Dendritic cell treated with granulocyte-macrophage colony-stimulating factor and Interleukin-4, amounts not matched to agents 40 ng/mL and 50 ng/mL, for 4 days (primary cell): ENCODE data around the gene PPP1R15B.

Source experiments
- H3K27ac Mint-ChIP-seq: one replicate; pipeline ENCODE4 v1.8.0; 2022; ENCODE audit warnings: mild to moderate bottlenecking, mixed read lengths
- H3K27me3 Mint-ChIP-seq: one replicate; pipeline ENCODE4 v1.8.0; 2022; ENCODE audit warnings: mild to moderate bottlenecking, mixed read lengths
- H3K36me3 Mint-ChIP-seq: one replicate; pipeline ENCODE4 v1.8.0; 2022; ENCODE audit warnings: low read depth, mixed read lengths
- H3K4me1 Mint-ChIP-seq: one replicate; pipeline ENCODE4 v1.8.0; 2022; ENCODE audit warnings: low read depth, mixed read lengths
- H3K4me3 Mint-ChIP-seq: one replicate; pipeline ENCODE4 v1.8.0; 2022; ENCODE audit warnings: mild to moderate bottlenecking, moderate library complexity, mixed read lengths
- H3K9me3 Mint-ChIP-seq: one replicate; pipeline ENCODE4 v1.8.0; 2022; ENCODE audit warnings: mixed read lengths
- intact Hi-C: fragments of 100-400 bp; cut with micrococcal nuclease; formaldehyde crosslinking; loops from one replicate; pipeline ENCODE4 v1.15.0; 2022

The PPP1R15B gene

GRCh38 chr1:204411451-204412204 is at the start of gene PPP1R15B:
Gene PPP1R15B, minus strand, starts transcription at chr1:204411817. Its CDS starts 406 bp downstream, at chr1:204411411.
- Mint-ChIP-seq H3K36me3 (peaks cover 25% of the 10 kb centered on the region), H3K27ac (peak within 1 kb of the TSS; percentile 97), H3K4me3 (peak within 1 kb of the TSS; percentile 99)

DNA sequence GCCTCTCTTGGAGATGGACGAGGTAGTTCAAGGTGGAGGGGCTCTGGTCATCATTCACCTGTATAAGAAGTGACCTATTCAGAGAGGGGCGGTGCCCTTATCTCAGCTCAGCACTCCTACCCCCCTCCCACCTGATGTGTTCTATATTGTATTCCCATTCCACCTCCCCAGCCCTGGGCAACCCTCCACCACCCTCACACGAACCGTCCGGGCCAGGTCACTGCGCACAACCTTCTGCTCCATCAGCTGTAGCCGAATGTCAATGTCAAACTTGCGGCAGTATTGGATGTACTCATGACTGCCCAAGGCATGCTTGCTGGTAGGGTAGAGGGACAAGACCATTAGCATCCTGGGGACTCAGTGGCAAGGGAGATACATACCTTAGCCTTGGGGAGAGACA is 48.7 kb upstream of the PPP1R15B start:
- H3K27ac Mint-ChIP-seq, result no peak overlapping the region

More at GRCh38 chr1:204411451-204412204, at the start of gene PPP1R15B:
- intact Hi-C loops, result loop anchor here (5.0 kb wide), 1 partner anchor 96 kb away; no protein-coding TSS in a partner anchor
- H3K9me3 Mint-ChIP-seq, result no peaks in the 10 kb centered on the region
- H3K27me3 Mint-ChIP-seq, result no peaks in the 10 kb centered on the region
- H3K4me1 Mint-ChIP-seq, result peaks cover 28% of the 10 kb centered on the region

GRCh38 chr1:204459706-204460105 is 48.1 kb upstream of the PPP1R15B start:
- H3K4me1 Mint-ChIP-seq, result peaks cover 28% of the 10 kb centered on the region
- no peaks in the 10 kb centered on the region for H3K9me3 Mint-ChIP-seq
- intact Hi-C loops, result no loop called here
- H3K36me3 Mint-ChIP-seq, result peaks cover 9% of the 10 kb centered on the region
- H3K4me3 Mint-ChIP-seq, result no peak overlapping the region
- peaks cover 2% of the 10 kb centered on the region for H3K27me3 Mint-ChIP-seq
- no peak overlapping the region for H3K27ac Mint-ChIP-seq

More for the DNA sequence above, 48.7 kb upstream of the PPP1R15B start:
- Mint-ChIP-seq H3K4me3 (no peak overlapping the region), H3K27me3 (peaks cover 2% of the 10 kb centered on the region), H3K36me3 (peaks cover 3% of the 10 kb centered on the region), H3K4me1 (peaks cover 35% of the 10 kb centered on the region), H3K9me3 (no peaks in the 10 kb centered on the region)
- intact Hi-C loops, result no loop called here

- Mint-ChIP-seq H3K27ac (no peak overlapping the region), H3K4me3 (no peak overlapping the region), H3K27me3 (peaks cover 2% of the 10 kb centered on the region), H3K4me1 (peaks cover 20% of the 10 kb centered on the region), H3K36me3 (peaks cover 9% of the 10 kb centered on the region), H3K9me3 (no peaks in the 10 kb centered on the region)
- intact Hi-C loops, result no loop called here
Measured at GRCh38 chr1:204457666-204458065, 46.0 kb upstream of the PPP1R15B start.

GRCh38 chr1:204456826-204457442 is 45.3 kb upstream of the PPP1R15B start:
- Mint-ChIP-seq H3K9me3 (no peaks in the 10 kb centered on the region), H3K36me3 (peaks cover 9% of the 10 kb centered on the region), H3K4me3 (no peak overlapping the region), H3K27me3 (peaks cover 2% of the 10 kb centered on the region), H3K4me1 (peaks cover 16% of the 10 kb centered on the region), H3K27ac (no peak overlapping the region)
- intact Hi-C loops, result no loop called here

DNA sequence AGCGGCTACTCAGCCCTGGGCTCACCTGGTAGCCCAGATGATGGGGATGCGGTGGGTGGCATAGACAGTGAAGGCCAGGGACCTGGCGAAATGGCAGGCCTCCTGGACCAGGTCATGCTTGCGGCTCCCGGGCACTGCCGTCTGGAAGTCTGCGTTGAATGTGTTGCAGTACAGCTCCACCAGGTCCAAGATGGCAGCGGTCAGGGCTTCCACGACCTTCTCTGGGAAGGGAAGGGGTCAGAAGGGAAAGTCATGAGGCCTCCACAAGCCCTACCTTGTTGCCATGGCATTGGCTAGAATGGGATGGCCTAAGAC is 44.2 kb upstream of the PPP1R15B start:
- Mint-ChIP-seq H3K4me3 (no peak overlapping the region), H3K4me1 (peaks cover 5% of the 10 kb centered on the region), H3K27me3 (peaks cover 2% of the 10 kb centered on the region), H3K27ac (no peak overlapping the region), H3K9me3 (no peaks in the 10 kb centered on the region), H3K36me3 (peaks cover 9% of the 10 kb centered on the region)
- intact Hi-C loops, result no loop called here

DNA sequence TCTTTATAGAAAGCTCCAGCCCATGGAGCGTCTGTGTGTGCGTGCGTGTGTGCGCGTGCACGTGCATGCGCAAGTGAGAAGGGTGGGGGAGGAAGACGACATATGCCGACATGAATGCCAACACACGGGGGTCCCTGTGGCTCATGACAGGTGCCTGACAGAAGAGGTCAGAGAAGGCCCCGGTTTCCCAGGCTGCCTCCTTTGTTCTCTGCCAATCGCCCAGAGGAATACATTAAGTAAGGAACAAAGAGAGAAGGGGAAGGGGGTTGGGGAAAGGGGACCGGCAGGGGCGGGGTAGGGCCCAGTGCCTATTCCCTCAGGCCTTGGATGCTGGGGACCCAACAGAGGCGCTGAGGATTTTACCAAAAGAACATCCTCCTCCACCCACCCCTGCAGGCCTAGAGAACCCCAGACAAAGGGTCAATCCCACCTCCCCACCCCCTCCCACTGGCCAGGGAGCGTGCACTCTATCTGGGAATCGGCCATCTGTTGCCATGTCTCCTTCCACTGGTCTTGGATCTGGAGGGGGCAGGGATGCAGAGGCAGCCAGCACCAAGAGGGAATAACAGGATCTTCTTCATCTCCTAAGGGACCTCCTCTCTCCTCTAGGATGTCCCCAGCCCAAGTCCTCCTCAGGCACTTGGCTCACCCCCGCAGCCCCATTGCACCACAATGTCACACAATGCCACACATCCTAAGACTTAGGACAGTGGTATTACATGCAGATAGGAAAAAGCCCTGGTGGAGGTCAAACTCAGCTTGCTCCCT is 43.6 kb upstream of the PPP1R15B start:
- intact Hi-C loops, result no loop called here
- H3K27me3 Mint-ChIP-seq, result peaks cover 2% of the 10 kb centered on the region
- H3K4me3 Mint-ChIP-seq, result no peak overlapping the region
- peaks cover 9% of the 10 kb centered on the region for H3K36me3 Mint-ChIP-seq
- H3K4me1 Mint-ChIP-seq, result peaks cover 5% of the 10 kb centered on the region
- no peak overlapping the region for H3K27ac Mint-ChIP-seq
- no peaks in the 10 kb centered on the region for H3K9me3 Mint-ChIP-seq

- intact Hi-C loops, result no loop called here
Measured at GRCh38 chr1:204454476-204454875, 42.9 kb upstream of the PPP1R15B start.

DNA sequence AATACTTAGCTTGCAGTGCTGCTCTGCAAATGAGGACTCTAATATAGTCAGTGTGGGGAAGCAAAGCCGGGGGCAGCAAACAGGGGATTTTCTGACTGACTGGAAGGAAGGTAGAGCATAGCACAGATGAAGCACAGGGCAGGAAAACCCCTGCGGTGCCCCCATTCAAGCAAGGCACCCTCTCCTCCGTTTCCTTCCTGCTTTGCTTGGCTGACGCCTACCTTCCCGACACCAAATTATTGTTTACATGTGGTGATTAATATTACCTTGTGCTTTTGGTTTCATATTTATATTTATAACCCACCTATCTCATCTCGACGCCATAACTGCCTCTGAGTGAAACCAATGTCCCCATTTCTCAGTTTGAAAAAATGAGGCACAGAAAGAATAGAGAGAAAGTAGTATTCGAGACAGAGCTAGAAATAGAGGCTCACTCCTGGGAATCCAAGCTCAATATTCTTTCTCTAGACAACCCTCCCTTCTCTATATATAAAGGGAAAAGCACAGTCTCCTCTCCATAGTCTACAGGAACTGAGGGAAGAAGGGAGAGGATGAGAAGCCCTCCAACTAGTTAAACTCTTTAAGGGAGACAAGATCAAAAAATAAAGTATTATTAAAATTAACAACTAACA is 41.6 kb upstream of the PPP1R15B start:
- H3K27me3 Mint-ChIP-seq, result peaks cover 2% of the 10 kb centered on the region
- H3K9me3 Mint-ChIP-seq, result no peaks in the 10 kb centered on the region
- H3K27ac Mint-ChIP-seq, result no peak overlapping the region
- H3K36me3 Mint-ChIP-seq, result peaks cover 9% of the 10 kb centered on the region
- H3K4me3 Mint-ChIP-seq, result no peak overlapping the region
- peaks cover 16% of the 10 kb centered on the region for H3K4me1 Mint-ChIP-seq
- intact Hi-C loops, result no loop called here

More at GRCh38 chr1:204454476-204454875, 42.9 kb upstream of the PPP1R15B start:
- no peak overlapping the region for H3K4me3 Mint-ChIP-seq
- H3K9me3 Mint-ChIP-seq, result no peaks in the 10 kb centered on the region
- H3K4me1 Mint-ChIP-seq, result peaks cover 5% of the 10 kb centered on the region
- peaks cover 2% of the 10 kb centered on the region for H3K27me3 Mint-ChIP-seq
- H3K27ac Mint-ChIP-seq, result no peak overlapping the region
- H3K36me3 Mint-ChIP-seq, result peaks cover 9% of the 10 kb centered on the region

DNA sequence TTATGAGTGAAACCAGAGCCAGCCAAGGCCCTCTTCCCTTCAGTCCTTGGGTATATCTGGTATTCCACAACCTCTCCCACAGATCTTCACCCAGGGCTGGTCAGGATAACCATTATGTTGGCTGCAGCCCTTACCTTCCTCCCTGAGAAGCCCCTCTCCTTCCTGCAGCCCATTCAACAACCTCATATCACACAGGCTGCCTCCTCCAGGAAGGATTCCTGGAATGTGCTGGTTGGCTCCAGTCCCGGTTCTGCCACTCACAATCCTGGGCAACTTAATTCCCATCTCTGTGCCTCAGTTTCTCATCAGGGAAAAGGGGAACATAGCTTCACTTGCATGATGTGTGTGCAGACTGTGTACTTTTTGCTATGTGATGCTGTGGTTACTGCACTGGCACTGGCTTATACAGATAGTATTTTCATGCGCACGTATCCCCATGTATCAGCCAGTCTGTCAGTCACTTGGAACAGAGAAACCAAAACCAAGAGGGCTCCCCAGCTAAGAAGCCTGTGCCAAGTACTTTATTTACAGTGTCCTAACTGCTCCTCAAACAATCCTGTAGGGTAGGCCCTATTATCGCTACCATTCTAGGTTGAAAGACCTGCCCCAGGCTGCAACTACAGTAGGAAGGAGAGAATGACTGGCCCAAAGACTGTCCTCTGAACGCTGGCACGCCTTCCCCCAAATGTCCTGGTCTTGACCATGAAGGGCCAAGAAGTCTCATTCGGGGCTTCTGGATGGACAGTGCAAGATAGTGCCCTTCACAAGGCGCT is 39.9 kb upstream of the PPP1R15B start:
- H3K27ac Mint-ChIP-seq, result no peak overlapping the region
- H3K36me3 Mint-ChIP-seq, result peaks cover 9% of the 10 kb centered on the region
- no peaks in the 10 kb centered on the region for H3K9me3 Mint-ChIP-seq
- intact Hi-C loops, result no loop called here
- peaks cover 19% of the 10 kb centered on the region for H3K4me1 Mint-ChIP-seq
- no peak overlapping the region for H3K4me3 Mint-ChIP-seq
- H3K27me3 Mint-ChIP-seq, result no peaks in the 10 kb centered on the region

DNA sequence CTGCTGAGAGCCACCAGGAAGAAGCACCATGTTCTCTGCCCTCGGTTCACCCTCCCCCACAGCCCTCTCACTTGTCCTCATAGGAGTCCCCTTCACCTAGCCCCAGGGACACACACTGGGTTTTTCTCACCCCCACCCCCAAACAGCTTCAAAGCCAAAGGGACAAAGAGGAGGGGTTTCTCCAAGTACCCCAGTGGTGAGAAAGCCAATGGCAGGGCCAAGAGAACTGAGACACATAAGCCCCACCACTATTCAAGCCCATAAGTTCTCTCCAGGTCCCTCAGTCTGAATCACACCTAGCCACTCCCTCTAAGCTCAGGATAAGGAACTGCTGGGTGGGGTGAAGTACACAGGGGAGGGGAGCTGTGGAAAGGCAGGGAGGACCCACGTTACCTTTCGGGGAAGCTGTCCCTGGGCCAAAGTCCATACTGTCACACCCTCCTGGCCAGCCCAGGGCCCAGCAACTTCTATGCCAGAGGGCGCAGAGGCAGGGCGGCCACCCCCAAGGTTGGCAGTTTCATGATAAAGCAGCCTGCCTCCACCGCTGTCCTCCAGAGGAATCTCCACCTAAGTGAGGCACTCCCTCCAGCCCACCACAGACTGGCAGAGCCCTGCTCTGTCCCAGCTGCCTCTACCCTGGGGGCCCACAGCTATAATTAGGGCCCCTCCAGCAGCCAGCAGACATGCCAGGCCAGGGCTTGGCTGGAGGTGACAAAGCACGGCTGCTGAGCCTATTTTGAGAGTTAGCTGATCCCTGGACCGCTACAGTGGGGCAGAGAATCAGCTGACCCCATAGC is 39.0 kb upstream of the PPP1R15B start:
- Mint-ChIP-seq H3K27ac (no peak overlapping the region), H3K4me1 (peaks cover 22% of the 10 kb centered on the region)

GRCh38 chr1:204449678-204450280 is 38.2 kb upstream of the PPP1R15B start:
- H3K27me3 Mint-ChIP-seq, result no peaks in the 10 kb centered on the region
- no peaks in the 10 kb centered on the region for H3K9me3 Mint-ChIP-seq
- H3K4me3 Mint-ChIP-seq, result no peak overlapping the region
- peaks cover under 1% of the 10 kb centered on the region for H3K36me3 Mint-ChIP-seq
- intact Hi-C loops, result loop anchor here (5.0 kb wide), 1 partner anchor 358 kb away; no protein-coding TSS in a partner anchor
- H3K27ac Mint-ChIP-seq, result no peak overlapping the region
- peaks cover 22% of the 10 kb centered on the region for H3K4me1 Mint-ChIP-seq

More for the DNA sequence above, 39.0 kb upstream of the PPP1R15B start:
- peaks cover 9% of the 10 kb centered on the region for H3K36me3 Mint-ChIP-seq
- no peaks in the 10 kb centered on the region for H3K9me3 Mint-ChIP-seq
- intact Hi-C loops, result no loop called here
- no peak overlapping the region for H3K4me3 Mint-ChIP-seq
- no peaks in the 10 kb centered on the region for H3K27me3 Mint-ChIP-seq
